Measurements from ENCODE around the gene TJAP1.
A peak's percentile ranks its signal among the peaks of the same experiment; 100 is the strongest.
"Not testable (repeated sequence)": the region's sequence is repeated elsewhere in the genome, so short reads cannot be mapped to it uniquely, and the experiment has no call there.

TJAP1 gene

GRCh38 chr6:43497689-43498088, 20.3 kb downstream of the TJAP1 start:
- Histone ChIP-seq H3K9me3 (ENCODE audit: control insufficient read depth, insufficient read depth, low read length) (no peaks in the 10 kb centered on the region), H3K36me3 (ENCODE audit: insufficient read depth, low read length) (peaks cover 23% of the 10 kb centered on the region), H3K4me1 (ENCODE audit: insufficient read depth, low read length) (peaks cover 30% of the 10 kb centered on the region), H3K9ac (ENCODE audit: low read depth, low read length) (no peak overlapping the region)

GRCh38 chr6:43498291-43498690, 20.9 kb downstream of the TJAP1 start:
- not testable (repeated sequence) for H3K9ac ChIP-seq (ENCODE audit: low read depth, low read length); H3K9me3 ChIP-seq (ENCODE audit: control insufficient read depth, insufficient read depth, low read length)
- Histone ChIP-seq H3K4me1 (ENCODE audit: insufficient read depth, low read length) (peaks cover 24% of the 10 kb centered on the region), H3K36me3 (ENCODE audit: insufficient read depth, low read length) (peaks cover 28% of the 10 kb centered on the region)

- H3K9me3 ChIP-seq (ENCODE audit: control insufficient read depth, insufficient read depth, low read length): no peaks in the 10 kb centered on the region
- H3K4me1 ChIP-seq (ENCODE audit: insufficient read depth, low read length): peaks cover 22% of the 10 kb centered on the region
- peaks cover 28% of the 10 kb centered on the region for H3K36me3 ChIP-seq (ENCODE audit: insufficient read depth, low read length)
- no peak overlapping the region for H3K9ac ChIP-seq (ENCODE audit: low read depth, low read length)
Observed at GRCh38 chr6:43499028-43499815, 21.9 kb downstream of the TJAP1 start.

- Histone ChIP-seq H3K4me1 (ENCODE audit: insufficient read depth, low read length) (peaks cover 11% of the 10 kb centered on the region), H3K9me3 (ENCODE audit: control insufficient read depth, insufficient read depth, low read length) (no peaks in the 10 kb centered on the region), H3K36me3 (ENCODE audit: insufficient read depth, low read length) (peaks cover 28% of the 10 kb centered on the region), H3K9ac (ENCODE audit: low read depth, low read length) (no peak overlapping the region)
Observed at GRCh38 chr6:43500921-43501320, 23.6 kb downstream of the TJAP1 start.

GRCh38 chr6:43502666-43503065, 25.3 kb downstream of the TJAP1 start:
- Histone ChIP-seq H3K9me3 (ENCODE audit: control insufficient read depth, insufficient read depth, low read length) (no peaks in the 10 kb centered on the region), H3K36me3 (ENCODE audit: insufficient read depth, low read length) (peaks cover 28% of the 10 kb centered on the region), H3K9ac (ENCODE audit: low read depth, low read length) (no peak overlapping the region), H3K4me1 (ENCODE audit: insufficient read depth, low read length) (no peaks in the 10 kb centered on the region)

- Histone ChIP-seq H3K36me3 (ENCODE audit: insufficient read depth, low read length) (peaks cover 26% of the 10 kb centered on the region), H3K4me1 (ENCODE audit: insufficient read depth, low read length) (no peaks in the 10 kb centered on the region), H3K9ac (ENCODE audit: low read depth, low read length) (no peak overlapping the region), H3K9me3 (ENCODE audit: control insufficient read depth, insufficient read depth, low read length) (no peaks in the 10 kb centered on the region)
Observed at GRCh38 chr6:43503443-43503842, 26.1 kb downstream of the TJAP1 start.

GRCh38 chr6:43504756-43505593, 27.6 kb downstream of the TJAP1 start:
- Histone ChIP-seq H3K36me3 (ENCODE audit: insufficient read depth, low read length) (peaks cover 12% of the 10 kb centered on the region), H3K4me1 (ENCODE audit: insufficient read depth, low read length) (no peaks in the 10 kb centered on the region), H3K9me3 (ENCODE audit: control insufficient read depth, insufficient read depth, low read length) (no peaks in the 10 kb centered on the region), H3K9ac (ENCODE audit: low read depth, low read length) (no peak overlapping the region)

GRCh38 chr6:43505718-43506117, 28.3 kb downstream of the TJAP1 start:
- no peaks in the 10 kb centered on the region for H3K4me1 ChIP-seq (ENCODE audit: insufficient read depth, low read length)
- peaks cover 10% of the 10 kb centered on the region for H3K36me3 ChIP-seq (ENCODE audit: insufficient read depth, low read length)
- no peaks in the 10 kb centered on the region for H3K9me3 ChIP-seq (ENCODE audit: control insufficient read depth, insufficient read depth, low read length)
- H3K9ac ChIP-seq (ENCODE audit: low read depth, low read length): no peak overlapping the region

- H3K9me3 ChIP-seq (ENCODE audit: control insufficient read depth, insufficient read depth, low read length): no peaks in the 10 kb centered on the region
- H3K9ac ChIP-seq (ENCODE audit: low read depth, low read length): no peak overlapping the region
- peaks cover 10% of the 10 kb centered on the region for H3K36me3 ChIP-seq (ENCODE audit: insufficient read depth, low read length)
- no peaks in the 10 kb centered on the region for H3K4me1 ChIP-seq (ENCODE audit: insufficient read depth, low read length)
Observed at GRCh38 chr6:43506171-43506570, 28.8 kb downstream of the TJAP1 start.

- peaks cover 10% of the 10 kb centered on the region; the same call in 1 of the 2 replicates for H3K36me3 ChIP-seq (ENCODE audit: insufficient read depth, low read length)
- H3K9ac ChIP-seq (ENCODE audit: low read depth, low read length): no peak overlapping the region
- no peaks in the 10 kb centered on the region for H3K9me3 ChIP-seq (ENCODE audit: control insufficient read depth, insufficient read depth, low read length)
- H3K4me1 ChIP-seq (ENCODE audit: insufficient read depth, low read length): no peaks in the 10 kb centered on the region
Observed at GRCh38 chr6:43506667-43507471, 29.5 kb downstream of the TJAP1 start.

- Histone ChIP-seq H3K9ac (ENCODE audit: low read depth, low read length) (no peak overlapping the region), H3K9me3 (ENCODE audit: control insufficient read depth, insufficient read depth, low read length) (no peaks in the 10 kb centered on the region), H3K36me3 (ENCODE audit: insufficient read depth, low read length) (peaks cover 4% of the 10 kb centered on the region), H3K4me1 (ENCODE audit: insufficient read depth, low read length) (no peaks in the 10 kb centered on the region)
Observed at GRCh38 chr6:43508481-43509141, 31.2 kb downstream of the TJAP1 start.

- Histone ChIP-seq H3K36me3 (ENCODE audit: insufficient read depth, low read length) (peaks cover 8% of the 10 kb centered on the region), H3K9ac (ENCODE audit: low read depth, low read length) (peak overlapping the region; percentile 76; the same call in 1 of the 2 replicates), H3K4me1 (ENCODE audit: insufficient read depth, low read length) (no peaks in the 10 kb centered on the region), H3K9me3 (ENCODE audit: control insufficient read depth, insufficient read depth, low read length) (no peaks in the 10 kb centered on the region)
Observed at GRCh38 chr6:43509142-43509983, 32.0 kb downstream of the TJAP1 start.

Data from ES-I3 (cell line).